Cerebellar nuclear complex (tissue), 1 donor: ENCODE measurements around the gene STOX2.

Experiments
- DNase-seq, 2 experiments: peaks; one replicate each; lab custom pipeline; 2025; lab: John Stamatoyannopoulos, UW

The STOX2 gene

DNA sequence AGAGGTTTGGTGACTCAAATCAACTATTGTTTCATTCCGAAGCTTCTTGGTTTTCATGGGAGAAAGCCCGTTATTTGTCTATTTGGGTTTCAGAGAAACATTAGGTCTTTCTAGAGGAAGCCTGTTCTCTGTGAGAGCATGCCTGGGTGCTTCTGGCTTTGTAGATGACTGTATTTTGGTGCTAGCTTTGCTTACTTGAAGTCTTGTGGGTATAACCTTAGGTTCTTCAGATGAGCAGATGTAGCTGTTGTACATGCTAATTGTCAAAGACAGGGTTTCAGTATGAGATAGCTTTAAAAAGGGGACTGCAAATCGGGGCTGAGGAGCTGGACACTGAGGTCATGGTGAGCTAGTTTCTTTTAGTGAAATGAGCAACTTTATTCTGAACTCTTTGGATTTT, 7.9 kb upstream of the STOX2 start:
- no peak for DNase-seq

DNA sequence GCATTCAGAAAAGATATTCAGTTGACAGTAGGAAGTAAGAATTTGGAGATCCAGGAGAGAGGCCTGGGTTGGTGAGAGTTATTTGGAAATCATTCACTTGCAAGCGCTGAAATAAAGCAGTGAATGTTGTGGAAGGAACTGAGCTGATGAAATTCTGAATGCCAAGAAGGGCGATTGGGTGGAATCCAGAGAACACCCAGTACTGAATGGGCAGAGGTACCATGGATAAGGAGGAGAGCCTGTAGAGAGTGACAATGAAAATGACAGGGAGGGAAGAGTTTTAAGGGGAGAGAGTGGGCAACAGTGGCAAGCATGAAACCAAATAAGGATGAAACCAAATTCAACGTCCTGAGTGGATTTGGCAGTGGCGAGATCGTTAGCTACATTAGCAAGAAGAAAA, 6.7 kb upstream of the STOX2 start:
- DNase-seq = no peak

DNA sequence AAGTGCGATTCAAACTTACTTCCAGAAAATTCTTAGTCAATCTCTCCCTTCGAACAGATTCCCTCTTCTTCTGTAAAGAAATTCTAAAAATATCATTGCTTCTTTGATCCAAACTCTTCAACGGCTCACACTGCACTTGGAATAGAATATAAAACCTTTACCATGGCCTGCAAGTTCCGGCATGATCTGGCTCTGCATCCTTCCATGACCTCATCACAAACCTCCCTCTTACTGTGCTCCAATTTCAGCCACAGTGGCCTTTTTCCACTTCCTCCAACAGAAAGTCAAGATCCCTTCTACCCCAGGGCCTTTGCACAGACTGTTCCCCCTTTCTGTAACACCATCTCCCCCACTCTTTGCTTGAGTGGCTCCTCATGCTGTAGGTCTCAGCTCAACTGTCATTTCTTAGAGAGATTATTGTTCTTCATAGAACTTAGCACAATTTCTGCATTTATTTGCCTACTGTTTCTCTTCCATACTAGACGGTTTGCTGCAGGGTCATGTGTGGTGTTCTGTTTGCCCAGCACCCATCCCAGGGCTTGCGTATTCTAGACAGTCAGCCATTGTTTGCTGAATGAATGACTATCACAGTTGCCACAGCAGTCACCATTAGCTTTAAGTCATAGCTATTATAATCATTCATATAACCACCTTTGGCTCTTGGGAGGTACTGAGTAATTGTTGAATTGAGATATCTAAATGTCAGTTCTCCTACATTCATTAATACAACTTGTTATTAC, 1.9 kb upstream of the STOX2 start:
- DNase-seq = no peak

DNA sequence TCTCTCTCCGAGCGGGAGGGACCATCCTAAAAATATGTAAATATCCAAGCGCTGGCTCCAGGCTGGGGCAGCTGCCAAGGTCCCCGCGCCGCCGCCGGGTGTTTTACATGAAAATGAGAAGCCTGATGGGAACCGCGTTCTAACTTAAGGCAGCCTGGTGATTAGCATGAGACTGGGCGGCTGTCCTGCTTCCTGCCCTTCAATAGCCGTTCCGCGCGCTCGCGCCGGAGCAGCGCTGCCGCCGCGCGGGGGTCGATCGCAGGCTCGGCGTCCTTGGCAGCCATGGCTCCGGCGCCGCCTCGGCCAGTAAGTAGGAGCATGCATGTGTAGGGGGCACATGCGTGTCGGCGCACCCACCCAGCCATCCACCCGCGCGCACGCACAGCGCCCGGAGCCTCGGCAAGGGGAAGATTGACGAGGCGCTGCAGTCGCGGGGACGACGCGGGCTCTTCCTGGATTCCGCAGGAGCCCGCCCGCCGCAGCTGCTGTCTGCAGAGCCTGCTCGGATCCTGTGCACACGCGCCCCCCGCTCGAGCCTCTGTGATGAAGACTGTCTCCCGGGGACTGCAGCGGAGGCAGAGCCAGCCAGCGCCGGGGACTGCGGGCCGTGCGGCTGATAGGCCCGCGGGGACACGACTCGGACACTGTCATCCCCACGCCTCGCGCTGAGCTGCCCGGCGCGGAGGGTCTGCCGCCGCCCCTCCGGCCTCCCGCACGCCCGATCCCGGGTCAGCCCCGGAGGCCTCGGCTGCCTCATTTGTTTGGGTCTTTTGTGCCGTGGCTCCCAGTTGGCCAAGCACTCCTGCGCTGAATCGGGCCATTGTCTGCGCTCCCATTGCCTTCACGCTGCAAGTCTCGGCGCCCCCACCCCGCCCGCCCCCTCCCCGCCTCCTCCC, 734 bp downstream of the STOX2 start:
- DNase-seq = no peak

- DNase-seq = no peak
Observed at GRCh38 chr4:183906489-183906738, 1.3 kb downstream of the STOX2 start.

DNA sequence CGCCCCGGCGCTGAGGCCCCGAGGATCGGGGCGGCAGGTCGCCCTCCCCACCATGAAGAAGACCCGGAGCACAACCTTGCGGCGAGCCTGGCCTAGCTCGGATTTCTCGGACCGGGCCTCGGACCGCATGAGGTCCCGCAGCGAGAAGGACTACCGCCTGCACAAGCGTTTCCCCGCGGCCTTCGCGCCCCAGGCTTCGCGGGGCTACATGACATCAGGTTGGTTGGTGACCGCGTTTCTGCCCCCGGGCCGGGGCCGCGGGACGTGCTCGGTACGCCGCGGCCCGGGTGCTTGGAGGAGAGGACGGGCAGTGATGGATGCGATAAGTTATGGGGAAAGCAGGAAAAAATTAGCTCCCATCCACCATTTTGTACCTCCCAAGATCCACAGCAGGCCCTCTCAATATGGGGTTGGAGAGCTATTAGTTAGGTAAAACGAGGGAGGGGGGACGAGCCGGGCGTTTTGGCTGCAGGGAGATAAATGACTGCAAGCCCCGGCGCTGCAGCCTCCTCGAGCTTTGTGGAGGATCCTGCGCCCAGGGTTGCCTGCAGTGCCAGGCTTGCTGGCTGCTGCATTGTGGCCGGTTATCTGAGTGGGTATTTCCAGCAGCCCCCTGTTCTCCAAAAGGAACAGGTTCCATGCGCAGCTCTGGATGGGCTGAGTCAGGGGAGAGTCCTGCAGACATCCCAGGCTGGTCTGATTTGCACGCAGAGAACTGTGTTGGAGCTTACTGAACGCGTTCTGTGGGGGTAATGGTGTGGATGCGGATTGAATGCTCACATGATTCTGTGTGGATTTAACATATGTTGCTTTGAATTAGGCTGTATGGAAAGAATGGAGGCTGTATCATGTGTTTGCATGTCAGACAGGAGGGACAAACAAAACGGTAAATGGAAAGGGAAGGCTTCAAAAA, 1.9 kb downstream of the STOX2 start:
- no peak for DNase-seq

DNA sequence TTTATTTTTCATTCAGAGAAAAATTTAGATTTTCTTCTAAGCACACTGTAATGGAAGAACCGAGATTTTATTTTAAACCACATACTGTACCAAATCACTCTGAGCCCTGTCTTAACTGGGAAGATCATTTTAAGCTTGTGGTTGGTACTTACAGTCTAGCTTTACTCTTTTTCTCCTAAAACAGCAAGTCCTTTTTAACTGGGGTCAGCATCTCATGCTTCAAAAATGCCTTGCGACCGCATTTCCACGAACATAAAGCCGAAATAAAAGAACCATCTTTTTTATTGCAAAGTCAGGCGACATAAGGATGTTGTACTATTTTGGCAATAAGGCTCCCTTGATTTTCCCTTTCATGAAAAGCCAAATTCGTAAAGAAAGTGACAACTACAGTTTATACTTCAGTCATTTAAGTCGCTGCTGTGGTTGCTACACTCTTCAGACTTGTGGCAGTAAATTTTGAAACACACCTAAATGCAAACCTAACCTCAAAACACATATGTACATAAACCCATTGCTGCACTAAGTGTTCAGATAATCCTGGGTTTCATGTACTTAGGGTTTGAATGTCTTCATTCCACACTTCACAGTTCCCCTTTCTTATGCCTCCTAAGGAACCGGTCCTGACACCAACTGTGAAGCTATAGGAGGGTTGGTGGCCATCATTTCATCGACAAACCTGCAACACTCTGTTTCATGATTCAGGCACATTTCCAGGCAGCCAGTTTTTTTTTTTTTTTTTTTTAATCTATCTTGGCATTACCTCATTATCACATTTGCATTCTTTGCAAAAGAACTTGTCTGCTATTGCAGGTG, 3.0 kb downstream of the STOX2 start:
- DNase-seq = no peak

DNA sequence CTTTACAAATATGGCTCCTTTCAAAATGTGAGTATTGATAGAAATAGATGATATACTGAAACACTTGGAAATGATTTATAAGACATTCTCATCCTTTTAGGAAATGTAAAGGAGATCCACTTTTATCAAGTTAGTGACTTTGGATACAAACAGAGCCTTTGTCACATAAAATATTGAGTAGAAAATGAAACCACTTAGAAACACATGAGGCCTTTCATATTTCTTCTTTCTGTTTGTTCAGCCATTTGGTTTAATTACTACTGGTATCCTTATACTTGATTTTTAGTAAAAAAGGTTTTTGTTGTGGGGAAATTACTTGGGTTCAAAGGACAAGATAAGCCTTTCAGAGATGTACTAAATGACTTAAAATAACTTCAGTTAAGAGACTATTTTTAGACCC, 4.1 kb downstream of the STOX2 start:
- no peak for DNase-seq

DNA sequence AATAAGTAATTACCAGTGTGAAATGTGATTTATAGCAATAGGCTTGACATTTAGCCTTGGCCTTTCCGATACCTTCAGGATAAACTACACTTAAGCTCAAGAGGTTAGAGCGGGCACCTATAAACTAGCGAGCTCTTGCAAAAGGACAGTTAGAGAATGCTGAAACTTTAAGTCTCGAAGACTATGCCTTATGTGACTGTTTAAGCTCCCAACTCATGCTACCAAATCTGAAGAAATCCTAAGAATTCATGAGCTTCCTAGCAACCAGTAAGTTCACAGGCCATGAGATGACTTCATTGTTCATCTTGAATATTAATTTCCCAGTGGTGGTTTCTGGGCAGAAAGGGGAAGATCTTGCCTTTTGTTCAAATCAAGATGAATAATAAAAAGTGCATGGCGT, 4.7 kb downstream of the STOX2 start:
- DNase-seq = no peak

- DNase-seq = no peak
Observed at GRCh38 chr4:183912585-183912984, 7.5 kb downstream of the STOX2 start.

DNA sequence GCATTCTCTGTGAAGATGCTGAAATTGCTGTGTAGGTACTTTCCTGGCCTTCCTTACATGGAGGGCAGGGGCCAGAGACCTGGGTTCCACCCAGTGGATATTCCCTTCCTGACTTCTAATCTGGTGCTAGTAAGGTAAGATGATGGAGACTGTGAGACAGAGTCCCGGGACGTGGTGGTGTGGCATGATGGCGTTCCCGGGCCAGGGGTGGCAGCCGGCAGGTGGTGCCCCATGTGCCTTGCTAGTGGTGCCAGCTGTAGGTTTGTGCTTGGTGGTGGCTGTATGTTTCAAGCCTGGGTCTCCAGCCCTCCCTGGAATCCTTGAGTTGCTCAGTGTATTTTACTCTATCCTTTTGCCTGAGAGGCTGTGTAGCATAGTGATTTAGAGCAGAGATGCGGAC, 10.9 kb downstream of the STOX2 start:
- DNase-seq = no peak

GRCh38 chr4:183918696-183919095, 13.6 kb downstream of the STOX2 start:
- DNase-seq = no peak

GRCh38 chr4:183919141-183919540, 14.0 kb downstream of the STOX2 start:
- no peak for DNase-seq

- DNase-seq = no peak
Observed at GRCh38 chr4:183920512-183920911, 15.4 kb downstream of the STOX2 start.

GRCh38 chr4:183921335-183921734, 16.2 kb downstream of the STOX2 start:
- no peak for DNase-seq

DNA sequence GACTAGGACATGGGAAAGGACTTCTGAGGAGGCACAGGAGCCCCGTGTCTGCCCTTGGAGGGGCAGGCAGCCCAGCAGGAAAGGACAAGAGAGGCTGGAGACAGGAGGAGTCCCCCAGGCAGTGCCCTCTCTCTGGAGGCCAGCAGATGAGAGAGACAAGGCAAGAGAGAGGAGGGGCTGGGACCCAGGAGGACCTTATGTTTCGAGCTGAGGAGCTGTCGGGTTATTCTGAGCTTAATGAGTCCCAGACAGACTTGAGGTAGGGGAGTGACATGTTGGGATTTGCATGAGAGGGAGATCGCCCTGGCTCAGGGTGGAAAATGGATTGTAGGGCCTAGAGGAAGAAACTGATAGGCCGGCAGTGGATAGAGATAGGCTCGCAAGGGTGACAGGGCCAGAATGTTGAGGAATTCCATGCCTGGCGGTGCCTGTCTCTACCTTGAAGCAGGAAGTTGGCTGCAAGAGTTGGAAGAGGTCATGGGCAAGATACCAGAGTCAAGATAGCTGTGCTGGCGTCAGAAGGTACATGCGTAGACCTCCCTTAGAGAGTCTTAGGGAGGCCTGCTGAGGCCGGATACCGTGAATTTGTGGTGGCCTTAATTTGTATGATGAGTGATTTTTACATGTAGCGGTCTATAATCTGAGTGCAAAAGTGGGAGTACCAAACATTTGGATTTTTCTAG, 19.4 kb downstream of the STOX2 start:
- no peak for DNase-seq

DNA sequence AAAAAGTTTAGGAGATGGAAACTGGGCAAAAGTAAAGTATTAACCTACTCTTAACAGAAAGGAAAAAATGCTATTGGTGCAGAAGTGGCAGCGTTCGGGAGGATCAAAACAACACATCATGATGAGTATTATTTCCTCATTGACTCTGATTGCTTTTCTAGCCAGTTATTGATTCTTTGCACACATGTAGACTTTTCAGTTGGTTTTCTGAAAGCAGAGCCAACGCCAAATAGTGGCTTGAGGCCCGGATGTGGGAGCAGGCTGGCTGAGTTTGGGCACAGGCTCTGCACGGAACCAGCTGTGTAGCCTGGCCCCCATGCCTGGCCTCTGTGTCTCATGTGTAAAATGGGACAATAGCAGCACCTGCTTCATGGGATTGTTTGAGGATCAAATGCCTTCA, 21.8 kb downstream of the STOX2 start:
- DNase-seq = no peak

GRCh38 chr4:183932576-183932975, 27.5 kb downstream of the STOX2 start:
- no peak for DNase-seq

GRCh38 chr4:183934761-183935160, 29.7 kb downstream of the STOX2 start:
- DNase-seq = no peak

- no peak for DNase-seq
Observed at GRCh38 chr4:183935355-183936005, 30.4 kb downstream of the STOX2 start.

DNA sequence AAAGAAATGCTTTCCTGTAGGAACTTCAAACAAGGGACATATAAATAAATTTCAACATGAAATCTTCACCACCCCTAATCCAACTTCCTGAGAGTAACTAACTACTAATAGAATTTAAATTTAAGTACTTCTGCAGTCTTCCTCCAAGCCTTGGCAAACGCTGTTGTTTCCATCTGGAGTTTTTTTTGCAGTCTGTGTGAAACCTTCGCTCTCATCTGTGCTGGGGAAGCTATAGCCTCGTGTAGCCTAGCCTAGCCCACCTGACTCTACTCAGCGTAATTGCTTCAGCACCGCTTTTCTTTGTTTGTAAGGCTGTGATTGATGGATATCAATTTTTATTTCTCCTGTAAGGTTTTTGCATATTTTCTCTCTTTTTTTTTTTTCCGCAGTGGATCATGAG, 30.9 kb downstream of the STOX2 start:
- DNase-seq = no peak
